IPS-NIHi11 (cell line): Measurements from ENCODE around the gene OTUD3.
A peak's percentile ranks its signal among the peaks of the same experiment; 100 is the strongest.
"Not testable (repeated sequence)": the region's sequence is repeated elsewhere in the genome, so short reads cannot be mapped to it uniquely, and the experiment has no call there.

ENCODE experiments used
- DNase-seq: peaks from one replicate; pipeline ENCODE4 v3.0.0; 2012; ENCODE audit warnings: mixed read lengths, low spot score

Gene OTUD3

DNA sequence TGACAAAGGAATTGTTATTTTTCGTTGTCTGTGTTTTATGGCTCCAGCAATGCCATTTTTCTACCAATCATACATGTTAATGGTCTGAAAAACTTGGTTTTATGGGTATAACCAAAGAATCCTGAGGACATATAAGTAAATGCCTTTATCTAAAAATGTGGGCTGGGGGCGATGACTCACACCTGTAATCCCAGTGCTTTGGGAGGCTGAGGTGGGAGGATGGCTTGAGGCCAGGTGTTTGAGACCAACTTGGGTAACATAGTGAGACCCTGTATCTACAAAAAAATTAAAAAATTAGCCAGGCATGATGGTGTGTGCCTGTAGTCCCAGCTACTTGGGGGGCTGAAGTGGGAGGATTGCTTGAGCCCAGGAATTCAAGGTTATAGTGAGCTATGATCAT, 12.7 kb upstream of the OTUD3 start:
- DNase-seq = not testable (repeated sequence)

DNA sequence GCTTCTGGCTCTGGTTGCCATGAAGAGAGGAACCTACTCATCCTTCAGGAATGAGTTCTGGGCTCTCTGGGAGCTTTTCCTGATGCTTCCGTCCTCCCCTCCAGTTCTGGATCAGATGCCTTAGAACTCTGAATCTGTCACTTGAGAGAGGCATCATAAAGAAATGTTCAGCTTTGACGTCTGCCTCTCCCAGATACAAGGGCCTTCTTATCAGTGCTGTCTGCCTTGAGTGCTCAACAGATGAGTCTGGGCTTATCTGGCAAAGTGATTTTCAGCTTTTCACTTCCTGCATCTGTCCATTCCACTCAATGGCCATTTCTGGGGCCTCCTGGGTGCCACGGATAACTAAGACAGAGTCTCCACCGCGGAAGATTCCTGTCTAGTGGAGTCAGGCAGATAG, 12.3 kb upstream of the OTUD3 start:
- DNase-seq = no peak

DNA sequence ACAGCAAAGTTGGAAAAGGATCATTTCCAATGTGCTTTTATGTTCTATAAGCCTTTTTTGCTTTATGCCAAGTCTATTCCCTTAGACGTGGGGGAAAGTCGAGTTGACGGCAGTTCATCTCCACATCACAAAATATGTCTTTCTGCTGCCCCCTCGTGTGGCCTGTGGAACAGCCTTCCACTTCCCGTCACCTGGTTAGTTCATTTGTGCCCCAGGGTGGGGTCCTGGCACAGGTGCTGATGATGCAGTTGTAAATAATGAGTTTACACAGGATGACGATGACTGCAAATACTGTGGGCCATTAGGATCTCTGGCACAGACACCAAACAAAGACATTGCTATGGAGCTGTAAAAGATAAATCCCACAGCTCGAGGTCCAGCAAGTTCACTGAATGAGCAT, 10.0 kb upstream of the OTUD3 start:
- no peak for DNase-seq

DNA sequence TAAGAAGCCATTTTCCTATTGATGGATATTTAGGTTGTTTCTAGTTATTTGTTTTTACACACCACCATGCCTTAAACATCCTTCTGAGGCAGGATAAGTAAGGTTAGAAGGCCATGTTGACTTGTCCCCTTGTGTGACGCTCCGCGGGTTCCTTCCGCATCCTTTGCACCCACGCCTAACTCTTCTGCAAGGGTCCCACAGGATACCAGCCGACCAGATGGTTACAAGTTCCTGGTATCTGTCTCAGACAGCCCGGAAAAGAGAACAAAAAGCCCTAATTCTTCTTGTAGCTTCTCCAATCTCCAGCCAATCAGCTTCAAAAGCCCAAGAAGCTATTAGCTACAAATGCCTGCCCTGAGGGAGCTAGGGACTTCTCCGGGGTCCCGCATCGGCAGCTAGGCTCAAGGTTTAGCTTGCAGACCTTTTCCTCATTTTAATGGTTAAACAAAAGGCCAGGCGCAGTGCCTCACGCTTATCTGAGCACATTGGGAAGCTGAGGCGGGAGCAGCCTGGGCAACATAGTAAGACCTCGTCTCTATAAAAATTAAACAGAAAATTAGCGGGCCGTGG, 4.9 kb upstream of the OTUD3 start:
- no peak for DNase-seq

DNA sequence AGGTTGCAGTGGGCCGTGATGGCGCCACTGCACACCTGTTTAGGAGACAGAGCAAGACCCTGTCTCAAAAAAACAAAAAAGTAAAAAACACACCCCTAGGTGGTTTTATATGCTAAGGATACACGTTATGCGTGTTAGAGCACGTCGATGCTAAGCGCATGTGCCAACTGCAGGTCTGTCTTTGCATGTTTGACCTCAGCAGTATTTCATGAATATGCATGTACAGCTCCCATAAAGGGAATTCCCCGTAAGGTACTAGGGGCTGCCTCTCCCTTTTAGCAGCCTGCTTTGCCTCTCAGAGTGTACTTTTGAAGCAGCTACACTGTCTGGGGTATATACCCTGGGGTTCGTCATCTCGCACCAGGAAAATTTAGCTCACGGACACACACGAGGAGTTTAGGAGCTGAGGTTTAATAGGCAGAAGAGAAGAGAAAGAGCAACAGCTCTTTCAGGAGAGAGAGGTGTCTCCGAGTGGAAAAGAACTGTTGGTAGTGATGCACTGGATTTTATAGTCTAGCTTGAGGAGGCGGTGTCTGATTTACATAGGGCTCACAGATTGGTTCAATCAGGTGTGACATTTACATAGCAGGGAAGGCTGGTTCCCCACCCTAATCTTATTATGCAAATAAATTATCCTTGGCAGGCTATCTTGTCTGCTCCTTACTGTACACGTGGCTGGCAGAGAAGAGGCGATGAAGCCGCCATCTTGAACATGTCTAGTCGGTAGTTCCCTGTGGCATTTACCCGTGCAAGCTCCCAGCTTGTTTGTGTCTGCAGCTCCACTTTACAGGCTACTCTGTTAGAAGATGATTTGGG, 4.2 kb upstream of the OTUD3 start:
- DNase-seq = peak; percentile 13

DNA sequence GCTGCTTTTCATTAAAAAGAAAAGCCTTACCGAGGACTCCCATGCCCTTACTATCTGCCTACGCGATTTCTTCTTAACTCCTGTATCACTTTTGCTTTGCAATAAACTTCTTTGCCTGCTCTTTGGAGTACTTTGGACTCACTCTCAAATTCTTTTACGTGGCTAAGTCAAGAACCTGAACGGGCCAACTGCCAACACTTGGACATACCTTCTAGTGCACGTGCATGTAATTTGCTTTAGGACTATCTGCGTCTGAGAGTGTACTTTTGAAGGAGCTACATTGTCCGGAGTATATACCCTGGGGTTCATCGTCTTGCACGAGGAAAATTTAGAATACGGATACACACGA, 3.6 kb upstream of the OTUD3 start:
- DNase-seq = no peak

DNA sequence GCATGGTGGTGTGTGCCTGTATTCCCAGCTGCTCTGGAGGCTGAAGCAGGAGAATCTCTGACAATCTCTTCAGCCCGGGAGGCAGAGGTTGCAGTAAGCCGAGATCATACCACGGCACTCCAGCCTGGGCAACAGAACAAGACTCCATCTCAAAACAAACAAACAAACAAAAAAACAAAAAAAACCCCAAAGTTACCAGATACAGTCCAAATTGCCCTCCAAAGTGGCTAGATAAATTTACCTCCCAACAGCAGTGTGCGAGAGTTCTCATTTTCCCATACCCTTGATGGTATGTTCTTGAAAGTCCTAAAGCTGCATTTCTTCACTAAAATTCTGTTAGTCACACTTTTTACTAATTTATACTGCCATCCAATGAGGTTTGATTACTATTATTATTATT, 3.0 kb upstream of the OTUD3 start:
- no peak for DNase-seq

DNA sequence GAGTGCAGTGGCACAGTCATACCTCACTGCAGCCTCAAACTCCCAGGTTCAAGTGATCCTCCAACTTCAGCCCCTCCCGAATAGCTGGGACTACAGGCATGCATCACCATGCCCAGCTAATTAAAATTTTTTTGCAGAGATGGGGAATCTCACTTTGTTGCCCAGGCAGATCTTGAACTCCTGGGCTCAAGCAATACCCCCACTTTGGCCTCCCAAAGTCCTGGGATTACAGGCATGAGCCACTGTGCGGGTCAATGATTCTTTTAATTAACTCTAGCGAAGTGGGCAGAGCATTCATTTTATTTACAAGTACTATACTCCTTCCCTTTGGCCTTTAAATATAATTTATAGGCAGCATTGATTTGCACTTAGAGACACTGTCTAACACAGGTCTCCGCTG, 2.5 kb upstream of the OTUD3 start:
- no peak for DNase-seq

DNA sequence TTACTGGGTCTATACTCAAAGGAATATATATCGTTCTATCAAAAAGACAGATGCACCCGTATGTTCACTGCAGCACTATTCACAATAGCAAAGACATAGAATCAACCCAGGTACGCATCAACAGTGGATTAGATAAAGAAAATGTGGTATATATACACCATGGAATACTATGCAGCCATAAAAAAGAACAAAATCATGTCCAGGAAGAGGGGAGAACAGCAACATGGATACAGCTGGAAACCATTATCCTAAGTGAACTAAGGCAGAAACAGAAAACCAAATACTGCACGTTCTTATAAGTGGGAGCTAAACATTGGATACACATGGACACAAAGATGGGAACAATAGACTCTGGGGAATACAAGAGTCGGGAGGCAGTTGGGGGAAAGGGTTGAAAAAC, 1.4 kb upstream of the OTUD3 start:
- not testable (repeated sequence) for DNase-seq

DNA sequence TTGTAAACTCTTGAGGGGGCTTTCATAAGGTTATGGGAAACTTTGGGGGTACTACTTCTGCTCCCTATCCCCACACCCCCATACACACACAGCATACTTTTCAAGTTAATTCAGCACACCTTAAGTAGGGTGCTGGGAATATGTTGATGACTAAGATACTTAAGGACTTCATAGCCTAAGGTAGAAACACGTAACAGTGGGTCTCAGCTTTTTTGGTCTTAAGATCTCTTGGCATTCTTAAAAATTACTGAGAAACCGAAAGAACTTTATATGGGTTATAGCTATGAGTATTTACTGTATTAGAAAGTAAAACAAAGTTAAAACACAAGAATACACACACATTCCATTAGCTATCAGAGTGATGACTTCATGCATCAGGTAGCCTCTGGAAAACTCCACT, 2.1 kb downstream of the OTUD3 start:
- DNase-seq = no peak

DNA sequence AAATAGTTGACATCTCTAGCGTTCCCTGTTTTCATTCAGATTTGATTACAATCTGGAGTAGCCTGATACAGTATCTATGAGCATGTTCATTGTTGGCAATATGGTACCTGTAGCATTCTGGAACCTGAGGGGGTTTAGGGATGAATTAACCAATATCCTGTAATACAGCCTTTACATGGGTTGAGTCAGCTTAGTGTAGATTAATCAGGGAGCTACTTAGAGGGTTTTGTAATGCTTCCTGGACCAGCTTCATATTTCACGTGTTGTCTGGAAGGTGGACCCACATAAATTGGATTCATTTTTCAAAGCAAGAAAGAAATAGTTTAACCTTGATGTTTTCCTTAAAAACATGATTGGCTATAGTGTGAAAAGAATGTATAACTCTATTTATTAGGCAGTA, 3.6 kb downstream of the OTUD3 start:
- no peak for DNase-seq

DNA sequence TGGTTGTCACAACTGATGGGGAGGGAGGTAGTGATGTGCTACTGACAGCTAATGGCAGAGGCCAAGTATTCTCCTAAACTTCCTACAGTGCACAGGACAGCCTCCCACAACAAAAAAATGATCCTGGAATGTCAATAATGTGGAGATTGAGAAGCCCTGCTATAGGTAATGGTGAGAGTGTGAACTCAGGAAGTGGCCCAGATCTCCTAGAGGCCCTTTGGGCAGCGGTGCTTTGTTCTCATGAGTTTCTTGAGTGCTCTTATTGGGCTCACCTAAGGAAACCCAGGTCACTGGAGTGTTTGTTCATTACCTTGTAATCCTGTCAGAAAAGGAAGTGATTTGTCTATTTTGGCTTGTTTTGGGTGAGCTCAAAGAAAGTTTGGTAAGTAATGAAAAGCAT, 5.9 kb downstream of the OTUD3 start:
- no peak for DNase-seq

DNA sequence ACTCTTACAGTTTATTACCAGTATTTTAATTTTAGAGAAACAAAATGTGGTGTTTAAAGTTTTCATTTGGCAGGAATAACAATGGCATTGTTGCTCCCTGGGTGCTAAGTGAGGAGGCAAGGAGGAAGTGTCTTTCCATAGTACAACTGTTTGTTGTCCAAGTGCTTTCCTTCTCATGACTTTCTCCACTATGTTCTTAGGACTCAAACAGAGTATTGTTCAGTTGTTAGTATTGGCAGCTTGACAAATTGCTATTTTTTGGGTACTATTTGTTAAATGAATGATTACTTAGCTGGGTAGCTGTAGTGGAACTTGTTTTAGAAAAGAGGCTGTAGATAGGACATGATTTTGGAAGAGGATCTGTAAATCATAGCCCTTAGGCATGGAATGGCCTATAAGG, 7.5 kb downstream of the OTUD3 start:
- no peak for DNase-seq

DNA sequence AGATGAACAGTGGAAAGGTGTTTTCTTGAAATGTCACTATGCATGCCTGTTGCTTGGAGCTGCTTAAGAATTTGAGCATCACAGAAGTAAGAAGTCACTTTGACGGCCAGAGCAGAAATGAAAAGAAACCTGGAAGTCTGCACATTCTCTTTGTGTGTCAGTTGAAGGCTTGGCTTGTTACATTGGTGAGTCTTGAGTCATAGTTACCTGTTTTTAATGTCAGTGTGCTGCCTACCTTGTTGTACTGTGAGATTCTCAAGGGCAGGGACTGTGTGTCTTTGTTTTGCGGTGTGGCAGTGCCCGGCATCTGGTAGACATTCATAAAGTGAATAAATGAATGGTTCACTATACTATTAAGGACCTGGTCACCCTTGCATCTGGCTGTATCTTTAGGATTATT, 9.9 kb downstream of the OTUD3 start:
- no peak for DNase-seq

DNA sequence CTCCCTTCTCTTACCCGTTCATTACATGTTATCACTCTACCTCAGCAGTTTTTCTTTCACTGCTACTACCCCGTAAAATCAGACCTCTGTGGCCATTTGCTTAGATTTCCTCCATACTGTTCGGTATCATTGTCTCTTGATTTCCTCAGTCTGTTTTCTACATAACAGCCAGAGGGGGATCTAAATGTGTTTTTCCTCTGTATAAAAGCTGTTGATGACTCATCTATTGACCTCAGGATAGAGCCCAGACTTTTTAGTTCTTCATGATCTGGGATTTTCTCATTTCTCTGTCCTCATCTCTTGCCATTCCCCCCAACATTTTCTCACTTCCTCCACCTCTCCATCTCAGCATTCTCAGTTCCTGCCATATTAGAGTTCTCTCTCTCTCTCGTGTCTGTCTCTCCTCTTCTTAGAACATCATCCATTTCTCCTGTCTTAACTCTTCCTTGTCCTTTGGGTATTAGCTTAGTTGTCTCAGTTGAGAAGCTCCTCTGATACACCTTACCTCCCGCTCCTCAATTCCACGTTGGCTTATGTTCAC, 10.5 kb downstream of the OTUD3 start:
- no peak for DNase-seq

DNA sequence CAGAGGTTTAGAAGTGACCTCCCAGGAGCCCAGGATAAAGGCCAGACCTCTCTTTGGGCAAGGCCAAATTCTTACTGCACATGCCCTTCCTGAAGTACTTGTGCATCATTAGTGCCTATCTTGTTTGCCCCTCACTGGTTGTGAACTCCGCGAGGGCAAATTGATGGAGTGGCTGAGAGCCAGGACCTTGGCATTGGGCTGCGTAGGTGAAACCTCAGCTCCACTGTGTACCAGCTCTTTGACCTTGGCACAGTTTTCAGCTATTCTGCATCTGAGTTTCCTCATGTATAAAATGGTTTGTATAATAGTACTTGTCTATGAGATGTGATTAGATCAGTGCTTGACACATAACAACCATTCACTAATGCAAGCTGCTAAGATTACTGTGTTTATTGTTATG, 11.5 kb downstream of the OTUD3 start:
- DNase-seq = no peak

DNA sequence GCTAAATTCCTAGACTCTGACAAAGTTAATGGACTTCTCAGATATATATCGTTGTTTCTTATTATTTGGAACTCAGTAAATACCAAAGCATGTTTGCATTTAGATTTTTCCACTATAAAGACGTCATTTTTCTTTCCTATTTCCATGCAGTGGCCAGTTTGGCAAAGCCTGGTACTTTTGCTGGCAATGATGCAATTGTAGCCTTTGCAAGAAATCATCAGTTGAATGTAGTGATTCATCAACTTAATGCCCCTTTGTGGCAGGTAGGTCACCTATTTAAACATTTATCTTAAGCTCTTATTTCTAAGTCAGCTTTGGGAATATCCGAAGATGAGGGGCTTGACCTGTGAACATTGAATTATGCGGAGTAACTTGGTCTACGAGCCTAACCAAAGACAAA, 12.0 kb downstream of the OTUD3 start:
- DNase-seq = no peak

DNA sequence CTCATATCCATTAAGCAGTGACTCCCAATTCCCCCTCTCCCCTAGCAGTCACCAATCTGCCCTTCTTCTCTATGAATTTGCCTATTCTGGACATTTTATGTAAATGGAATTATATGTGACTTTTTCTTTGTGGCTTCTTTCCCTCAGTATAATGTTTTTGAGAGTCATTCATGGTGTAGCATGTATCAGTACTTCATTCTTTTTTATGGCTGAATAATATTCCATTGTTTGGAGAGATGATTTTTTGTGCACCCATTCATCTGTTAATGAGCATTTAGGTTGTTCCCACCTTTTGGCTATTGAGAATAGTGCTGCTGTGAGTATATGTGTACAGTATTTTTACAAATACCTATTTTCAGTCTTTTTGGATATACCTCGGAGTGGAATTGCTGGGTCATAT, 19.5 kb downstream of the OTUD3 start:
- no peak for DNase-seq

DNA sequence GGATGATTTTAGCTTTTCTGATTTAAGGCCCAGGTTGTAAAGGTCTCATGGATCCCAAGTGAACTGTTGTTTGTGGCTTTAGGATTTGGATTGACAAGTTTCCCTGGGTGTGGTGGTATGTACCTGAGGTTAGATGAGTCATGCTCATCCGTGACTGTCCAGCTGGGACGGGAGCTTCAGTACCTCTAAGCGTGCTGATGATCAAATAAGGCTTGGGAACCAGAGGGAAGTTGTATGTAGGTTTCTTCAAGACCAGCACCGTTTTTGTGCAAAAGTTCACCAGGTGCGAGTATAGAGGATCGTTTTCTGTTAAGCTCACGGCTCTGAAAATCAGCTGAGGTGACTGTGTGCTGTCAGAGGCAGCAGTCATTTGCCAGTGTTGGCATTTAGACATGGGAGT, 21.4 kb downstream of the OTUD3 start:
- no peak for DNase-seq

DNA sequence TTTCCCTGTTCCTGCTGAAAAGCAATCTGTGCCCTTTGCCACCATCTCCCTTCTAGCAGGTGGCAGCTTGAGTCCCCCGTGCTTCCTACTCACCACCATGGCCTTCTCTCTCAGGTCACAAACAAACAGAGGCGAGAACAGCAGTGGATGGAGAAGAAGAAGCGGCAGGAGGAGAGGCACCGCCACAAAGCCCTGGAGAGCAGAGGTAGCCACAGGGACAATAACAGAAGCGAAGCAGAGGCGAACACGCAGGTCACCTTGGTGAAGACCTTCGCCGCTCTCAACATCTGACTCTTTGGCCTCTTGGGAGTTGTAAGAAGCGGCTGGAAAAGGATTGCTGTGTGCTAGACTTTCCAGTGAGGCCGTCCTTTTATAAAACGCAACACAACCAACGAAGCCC, 25.3 kb downstream of the OTUD3 start:
- DNase-seq = no peak

DNA sequence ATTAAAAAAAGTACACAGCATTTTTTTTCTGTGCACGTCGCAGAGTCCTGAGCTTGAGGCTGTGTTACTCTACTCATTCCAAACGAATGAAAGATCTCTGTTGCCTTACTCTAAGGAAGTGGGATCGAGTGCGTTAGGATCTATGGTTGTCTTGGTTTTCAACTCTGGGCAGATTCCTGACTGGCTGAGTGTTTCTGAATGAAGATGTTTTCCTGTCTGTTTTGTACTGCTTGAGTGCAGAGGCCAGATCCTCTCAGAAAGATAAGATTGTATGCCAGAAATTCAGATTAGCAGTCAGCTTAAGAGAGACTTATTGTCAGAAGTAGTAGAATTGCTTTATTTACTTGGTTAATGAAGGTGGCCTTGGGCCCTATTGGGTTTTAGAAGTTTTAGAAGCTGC, 27.2 kb downstream of the OTUD3 start:
- DNase-seq = no peak

DNA sequence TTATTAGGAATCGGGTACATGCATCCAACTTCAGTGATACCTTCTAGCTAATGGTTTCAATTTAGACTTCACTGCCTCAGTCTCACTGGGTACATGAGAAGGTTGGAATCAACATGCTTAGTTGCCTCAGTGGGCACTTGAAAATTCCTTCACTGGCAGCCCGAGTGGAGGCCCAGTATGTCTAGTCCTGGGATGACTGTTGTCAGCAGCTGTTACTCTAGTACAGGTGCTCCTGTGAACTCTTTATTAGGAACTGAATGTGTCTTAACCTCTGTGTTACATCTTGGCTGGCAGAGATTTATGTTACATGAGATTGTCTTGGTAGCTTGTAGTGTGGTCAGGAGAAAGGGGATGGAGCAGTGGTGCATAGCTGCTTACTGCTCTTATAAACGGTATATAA, 27.8 kb downstream of the OTUD3 start:
- no peak for DNase-seq

DNA sequence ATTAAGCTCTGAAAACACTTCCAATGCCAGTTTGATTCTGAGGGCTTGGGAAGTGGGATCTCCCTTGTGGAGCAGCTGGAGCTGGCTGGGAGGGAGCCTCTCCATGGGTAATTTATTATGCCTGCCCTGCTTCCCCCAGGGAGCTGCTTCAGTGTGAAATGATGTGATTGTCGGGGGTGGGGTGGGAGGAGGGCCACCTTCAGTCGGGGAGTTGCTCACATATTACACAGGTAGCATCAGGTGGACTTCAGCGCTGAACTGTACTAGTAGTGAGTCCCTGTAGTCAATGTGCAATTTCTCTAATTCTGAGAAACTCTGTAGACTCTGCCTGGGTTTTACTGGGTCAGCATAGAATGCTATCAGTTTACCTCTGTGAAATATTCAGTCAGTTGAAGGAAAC, 28.5 kb downstream of the OTUD3 start:
- no peak for DNase-seq

DNA sequence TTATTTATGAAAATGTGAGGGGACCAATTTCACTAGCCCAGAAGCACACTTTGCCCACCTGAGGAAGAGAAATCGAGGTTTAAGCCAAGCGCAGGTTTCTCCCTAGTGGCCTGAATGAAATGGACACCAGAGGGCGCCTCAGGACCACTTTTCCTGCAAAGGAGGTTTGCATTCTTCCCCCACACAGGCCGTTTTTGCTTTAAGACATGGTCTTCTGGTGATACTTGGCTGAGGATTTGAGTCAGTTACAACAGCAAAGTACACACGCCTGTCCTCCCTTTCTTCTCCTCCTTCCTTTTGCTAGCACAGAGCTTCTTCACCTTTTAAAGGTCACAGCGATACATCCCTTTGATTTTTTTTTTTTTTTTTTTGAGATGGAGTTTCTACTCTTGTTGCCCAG, 35.9 kb downstream of the OTUD3 start:
- DNase-seq = peak; percentile 92
